CD4-positive, alpha-beta T cell treated with Interleukin-17A for 1 hour (primary cell): ENCODE data around the gene NUDT14.

Experiments
- DNase-seq: peaks from one replicate; pipeline ENCODE4 v3.0.0-alpha.2; 2020

Gene NUDT14

DNA sequence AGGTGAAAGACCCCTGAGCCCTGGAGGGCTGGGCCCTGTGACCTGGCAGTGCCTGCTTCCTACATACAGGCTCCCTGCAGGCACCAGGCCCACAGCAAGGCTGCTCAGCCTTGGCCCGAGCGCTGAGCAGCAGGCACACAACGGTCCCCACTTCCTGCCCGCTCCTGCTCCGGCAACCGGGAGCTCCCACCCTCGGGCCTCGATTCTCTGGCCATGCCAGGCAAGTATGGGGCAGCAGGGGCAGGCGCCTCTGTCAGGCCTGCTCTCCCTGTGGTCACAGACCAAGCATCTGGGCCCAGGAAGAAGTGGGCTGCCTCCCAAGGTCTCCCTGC is 30.6 kb upstream of the NUDT14 start:
- no peak for DNase-seq

DNA sequence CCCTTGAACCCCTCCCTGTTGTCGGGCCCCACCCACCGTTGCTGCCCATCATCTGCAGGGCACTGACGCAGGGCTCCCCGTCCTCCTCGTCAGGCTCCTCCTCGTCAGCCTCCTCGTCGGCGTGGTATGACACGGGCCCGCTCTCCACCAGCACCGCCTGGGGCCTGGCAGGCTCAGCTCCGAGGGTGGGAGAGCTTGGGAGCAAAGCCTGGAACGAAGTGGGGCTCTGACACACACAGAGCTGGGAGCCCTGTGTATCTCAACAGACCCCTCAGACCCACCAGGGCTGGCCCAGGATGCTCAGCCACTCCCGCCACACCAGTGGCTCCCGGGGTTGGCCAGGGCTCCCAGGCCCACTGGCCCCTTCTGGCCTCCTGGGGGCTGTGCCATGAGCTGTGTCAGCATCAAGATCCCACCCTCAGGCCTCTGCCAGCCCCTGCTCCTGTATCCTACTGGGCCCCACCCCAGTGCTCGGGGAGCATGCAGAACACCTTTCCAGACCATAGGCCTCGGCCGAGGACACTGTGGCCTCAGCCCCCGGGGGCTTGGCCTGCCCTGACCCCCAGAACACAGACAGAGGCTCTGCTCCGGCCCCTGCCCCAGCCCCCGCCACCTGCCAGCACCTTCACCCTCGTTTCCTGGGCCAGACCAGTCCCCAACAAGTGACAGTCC is 30.1 kb upstream of the NUDT14 start:
- no peak for DNase-seq

DNA sequence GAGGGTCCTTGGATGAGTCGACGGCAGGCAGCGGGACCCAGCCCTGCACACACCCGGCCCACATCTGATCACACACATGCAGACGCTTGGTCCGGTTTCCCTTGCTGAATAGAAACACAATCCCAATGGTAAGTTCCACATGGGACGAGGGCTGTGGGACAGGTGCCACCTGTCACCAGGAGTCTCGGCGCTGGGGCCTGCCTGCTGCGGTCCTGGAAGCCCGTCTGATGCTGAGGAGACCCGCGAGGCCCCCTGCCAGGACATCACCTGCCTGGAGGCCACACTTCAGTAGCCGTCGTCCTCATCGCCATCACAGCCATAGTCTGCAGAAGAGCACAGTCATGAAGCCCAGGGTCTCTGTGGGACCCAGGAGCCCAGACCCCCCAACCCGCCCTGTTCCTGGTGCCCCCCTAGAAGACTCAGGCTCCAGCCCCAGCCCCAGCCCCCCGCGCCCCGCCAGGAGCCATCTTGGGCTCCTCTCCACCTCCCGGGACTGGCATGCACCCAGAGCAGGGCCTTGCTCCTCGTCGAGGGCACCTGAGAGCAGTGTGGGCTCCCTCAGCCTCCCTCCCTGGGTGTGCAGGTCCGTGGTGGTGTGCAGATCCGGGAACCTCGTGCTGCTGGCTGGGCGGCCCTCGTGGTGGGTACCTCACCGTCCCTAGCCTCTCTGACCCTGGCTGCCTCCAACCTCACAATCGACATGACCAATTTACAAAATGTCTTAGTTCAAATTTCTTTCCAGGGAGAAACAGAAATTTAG is 29.3 kb upstream of the NUDT14 start:
- DNase-seq = no peak

DNA sequence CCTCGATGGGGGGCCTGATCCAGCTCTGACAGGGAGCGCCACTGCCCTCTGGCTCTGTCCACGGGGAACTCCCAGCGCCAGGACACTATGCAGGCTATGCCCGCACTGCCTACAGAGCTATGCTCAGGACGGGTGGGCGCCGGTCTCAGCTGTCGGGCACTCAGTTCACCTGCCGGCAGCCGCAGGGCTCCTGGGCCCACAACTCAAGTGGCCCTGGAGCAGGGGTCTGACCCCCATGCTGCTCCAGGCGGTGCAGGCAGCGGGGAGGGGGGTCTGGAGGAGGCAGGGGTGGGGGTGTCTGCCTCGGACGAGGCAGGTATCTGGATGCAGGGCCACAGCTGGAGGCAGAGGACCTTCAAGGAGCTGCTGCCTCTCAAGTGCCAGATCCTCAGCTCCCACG is 28.5 kb upstream of the NUDT14 start:
- no peak for DNase-seq

DNA sequence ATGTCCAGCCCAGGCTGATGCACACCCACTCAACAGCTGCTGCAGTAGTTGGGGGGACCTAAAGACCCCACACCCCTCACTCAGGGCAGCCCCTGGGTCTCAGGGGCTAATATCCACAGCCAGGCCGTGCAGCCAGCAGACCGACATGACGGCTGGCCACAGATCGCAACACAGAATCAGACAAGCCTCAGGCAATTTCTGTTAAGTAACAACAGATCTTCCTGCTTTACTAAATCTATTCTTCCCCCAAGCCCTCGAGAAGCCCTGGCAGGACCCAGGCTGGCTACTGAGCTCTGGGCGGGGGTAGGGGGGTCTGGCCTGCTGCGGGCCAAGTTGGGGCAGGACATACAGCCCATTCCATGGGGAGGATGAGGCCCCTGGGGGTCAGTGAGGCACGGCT is 28.0 kb upstream of the NUDT14 start:
- DNase-seq = no peak

DNA sequence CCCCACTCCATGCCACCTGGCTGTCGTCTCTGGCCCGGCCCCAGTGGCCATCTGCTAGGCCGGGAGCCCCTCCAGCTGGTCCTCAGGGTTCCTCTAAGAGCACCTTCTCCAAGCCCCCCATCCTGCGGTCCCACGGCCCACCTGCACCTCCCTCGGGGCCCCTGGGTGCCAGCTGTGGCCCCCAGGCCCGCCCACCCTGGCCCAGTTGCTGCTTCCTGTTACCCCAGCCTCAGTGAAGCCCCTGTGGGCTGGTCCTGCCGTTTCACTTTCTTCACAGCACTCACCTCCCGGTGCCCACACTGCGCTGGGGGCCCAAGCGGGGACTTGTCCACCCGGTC is 27.6 kb upstream of the NUDT14 start:
- DNase-seq = no peak

DNA sequence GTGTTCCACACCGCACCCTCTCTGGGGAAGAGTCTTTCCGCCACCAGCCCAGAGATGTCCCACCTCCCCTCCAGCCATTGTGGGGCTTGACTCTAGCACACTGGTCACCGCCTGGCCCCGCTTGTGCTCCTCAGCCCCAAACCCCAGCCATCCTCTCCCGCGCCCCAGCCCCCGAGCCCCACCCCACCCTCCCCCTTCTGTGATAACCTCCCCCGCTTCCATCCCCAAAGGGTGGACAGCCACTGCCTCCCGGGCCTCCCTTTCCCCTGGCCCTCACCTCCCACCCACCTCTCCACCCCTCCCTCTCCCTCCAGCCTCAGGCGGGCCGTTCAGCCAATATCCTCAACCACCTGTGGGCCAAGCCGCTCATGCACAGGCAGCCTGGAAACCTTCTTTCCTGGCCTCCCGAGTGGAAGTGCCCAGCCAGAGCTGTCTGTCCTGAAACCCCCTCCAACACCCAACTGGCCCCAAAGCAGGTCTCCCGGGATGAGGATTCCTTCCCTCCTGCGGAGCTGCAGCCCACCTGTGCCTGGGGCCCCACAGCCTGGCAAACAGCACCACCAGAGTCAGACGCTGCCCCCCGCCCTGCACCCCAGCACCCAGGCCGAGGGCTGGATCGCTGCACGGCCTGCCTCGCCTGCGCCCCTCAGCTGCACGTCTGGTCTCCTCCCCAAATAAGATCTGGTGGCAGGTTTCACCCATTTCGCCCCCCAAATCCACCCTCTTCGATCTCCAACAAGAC is 27.1 kb upstream of the NUDT14 start:
- DNase-seq = no peak

DNA sequence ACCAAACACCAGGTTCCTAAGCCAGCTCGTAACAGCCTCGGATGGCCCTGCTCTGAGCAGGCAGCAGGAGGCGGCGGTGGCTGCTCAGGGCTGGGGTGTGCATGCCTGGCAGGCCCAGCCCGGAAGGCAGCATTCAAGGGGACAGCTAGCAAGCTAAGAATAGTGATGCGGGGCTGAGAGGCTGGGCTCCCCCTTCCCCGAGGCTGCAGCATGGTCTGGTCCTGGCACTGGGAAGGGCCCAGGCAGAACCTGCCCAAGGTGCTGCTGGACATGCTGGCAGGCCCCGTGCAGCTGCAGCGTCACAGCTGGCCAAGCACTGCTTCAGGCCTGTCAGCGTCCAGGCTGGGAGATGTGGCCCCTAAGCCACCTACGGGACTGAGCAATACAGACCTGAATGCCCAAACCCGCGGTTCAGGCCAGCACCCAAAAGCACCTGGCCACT is 26.4 kb upstream of the NUDT14 start:
- no peak for DNase-seq

DNA sequence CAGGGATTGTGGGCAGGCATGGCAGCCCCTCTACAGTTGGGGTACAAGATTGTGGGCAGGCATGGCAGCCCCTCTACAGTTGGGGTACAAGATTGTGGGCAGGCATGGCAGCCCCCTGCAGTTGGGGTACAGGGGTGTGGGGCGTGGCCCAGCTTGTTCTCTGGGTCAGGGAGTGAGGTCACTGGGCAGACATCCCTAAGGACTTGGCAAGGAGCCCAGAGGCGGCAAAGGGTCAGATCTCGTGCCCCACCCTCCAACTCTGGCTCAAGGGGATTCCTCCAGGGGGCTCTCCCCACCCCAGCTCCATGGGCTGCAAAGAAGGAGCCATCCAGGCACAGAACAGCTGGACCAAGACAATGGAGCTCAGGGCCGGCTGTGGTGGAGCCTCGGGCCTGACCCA is 25.8 kb upstream of the NUDT14 start:
- no peak for DNase-seq

DNA sequence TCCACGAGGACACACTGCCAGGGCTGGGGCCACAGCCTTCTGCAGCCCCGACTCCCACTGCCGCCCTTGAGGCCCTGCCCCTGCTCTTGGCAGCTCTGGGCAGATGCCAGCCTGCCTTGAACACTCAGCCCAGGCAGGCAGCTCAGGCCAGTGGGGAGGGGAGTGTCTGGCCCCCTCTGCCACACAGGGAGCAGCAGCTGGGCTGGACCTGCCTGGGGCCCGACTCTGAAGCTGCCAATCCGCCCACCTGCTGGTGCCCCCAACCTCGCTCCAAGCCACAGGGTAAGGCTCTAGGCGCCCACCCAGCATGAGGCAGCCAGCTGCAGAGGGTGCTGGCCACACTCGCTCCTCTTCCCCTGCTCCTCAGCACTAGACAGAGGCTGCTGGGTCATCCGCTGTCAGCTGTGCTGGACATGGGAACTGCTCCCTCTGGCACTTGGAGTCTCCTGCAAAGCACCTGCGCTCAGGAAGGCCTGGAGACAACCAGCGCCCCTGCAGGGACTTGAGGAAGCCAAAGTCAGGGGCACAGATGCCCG is 24.6 kb upstream of the NUDT14 start:
- DNase-seq = no peak

DNA sequence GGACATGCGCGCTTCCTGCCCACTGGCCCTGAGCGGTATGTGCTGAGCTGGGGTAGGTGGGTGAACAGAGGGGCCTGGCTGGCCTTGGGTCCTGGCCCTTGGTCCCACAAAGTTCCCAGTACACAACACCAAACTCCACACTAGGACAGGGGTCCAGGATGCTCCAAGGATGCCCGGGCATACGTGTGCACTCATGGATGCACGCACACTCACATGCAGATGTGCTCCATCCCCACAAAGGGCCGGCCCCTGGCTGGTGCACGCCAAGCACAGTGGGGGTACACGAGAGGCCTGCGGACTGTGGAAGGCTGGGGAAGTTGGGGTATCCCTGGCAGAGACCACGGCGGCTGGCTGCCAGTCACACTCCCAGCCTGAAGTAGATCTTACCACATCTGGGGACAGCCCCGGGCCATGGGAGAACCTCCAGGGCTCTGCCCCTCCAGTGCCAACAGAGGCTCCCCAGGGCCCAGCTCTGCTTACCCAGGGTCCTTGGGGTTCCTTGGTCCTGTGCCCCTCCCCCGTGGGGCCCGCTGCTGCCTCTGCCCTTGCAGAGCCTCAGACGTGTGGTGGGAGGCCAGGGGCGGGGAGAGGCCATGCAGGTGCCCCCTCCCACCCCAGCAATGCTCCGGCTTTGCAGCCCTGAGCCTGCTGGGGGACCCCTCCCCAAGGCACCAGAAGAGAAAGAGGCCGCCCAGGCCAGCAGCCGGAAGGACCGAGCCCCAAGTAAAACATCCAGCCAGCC is 24.0 kb upstream of the NUDT14 start:
- DNase-seq = no peak

DNA sequence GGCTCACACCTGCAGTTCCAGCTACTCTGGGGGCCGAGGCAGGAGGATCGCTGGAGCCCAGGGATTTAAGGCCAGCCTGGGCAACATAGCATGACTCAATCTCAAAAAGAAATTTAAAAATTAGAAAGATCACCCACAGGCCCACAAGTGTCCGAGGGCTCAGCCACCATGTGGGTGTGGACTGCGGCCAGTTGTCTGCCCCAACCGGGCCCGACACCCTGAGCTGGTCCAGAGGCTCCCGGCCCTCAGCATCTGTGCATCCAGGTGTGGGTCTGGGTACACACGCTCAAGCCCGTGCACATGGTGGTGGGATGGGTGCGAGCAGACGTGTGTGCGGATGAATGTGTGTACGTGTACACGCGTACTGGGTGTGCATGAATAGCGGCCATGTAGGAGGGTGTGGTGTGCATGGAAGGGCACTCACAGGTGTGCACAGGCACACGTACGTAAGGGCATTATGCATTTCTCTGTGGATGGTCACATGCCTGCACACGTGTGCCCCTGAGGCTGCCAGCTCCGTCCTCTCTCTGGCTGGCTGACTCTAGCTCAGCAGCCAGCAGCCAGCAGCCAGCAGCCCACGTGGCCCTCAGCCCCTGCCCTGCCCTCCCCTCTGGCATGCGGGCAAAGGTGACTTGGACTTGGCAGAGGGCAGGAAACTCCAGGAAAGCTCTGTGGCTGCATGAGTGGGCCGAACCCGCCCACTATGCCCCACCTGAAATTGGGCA is 23.3 kb upstream of the NUDT14 start:
- no peak for DNase-seq

DNA sequence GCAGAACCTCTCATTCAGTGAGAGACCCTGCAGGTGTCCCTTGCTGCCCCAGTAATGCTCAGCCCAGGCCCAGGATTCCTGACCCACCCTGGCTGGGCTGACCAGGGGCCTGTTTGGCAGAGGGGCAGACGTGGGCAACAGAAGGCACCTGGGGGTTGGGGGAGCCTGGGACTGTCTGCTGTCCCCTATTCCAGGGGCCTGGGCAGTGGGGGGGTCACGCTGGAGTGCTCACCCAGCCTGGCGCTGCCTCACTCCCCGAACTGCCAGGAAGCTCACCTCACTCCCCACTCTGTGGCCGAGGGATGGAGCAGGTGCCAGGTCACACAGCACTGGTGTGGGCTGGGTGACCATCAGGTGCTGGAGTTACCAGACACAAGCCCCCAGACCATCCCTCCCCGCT is 22.6 kb upstream of the NUDT14 start:
- no peak for DNase-seq

DNA sequence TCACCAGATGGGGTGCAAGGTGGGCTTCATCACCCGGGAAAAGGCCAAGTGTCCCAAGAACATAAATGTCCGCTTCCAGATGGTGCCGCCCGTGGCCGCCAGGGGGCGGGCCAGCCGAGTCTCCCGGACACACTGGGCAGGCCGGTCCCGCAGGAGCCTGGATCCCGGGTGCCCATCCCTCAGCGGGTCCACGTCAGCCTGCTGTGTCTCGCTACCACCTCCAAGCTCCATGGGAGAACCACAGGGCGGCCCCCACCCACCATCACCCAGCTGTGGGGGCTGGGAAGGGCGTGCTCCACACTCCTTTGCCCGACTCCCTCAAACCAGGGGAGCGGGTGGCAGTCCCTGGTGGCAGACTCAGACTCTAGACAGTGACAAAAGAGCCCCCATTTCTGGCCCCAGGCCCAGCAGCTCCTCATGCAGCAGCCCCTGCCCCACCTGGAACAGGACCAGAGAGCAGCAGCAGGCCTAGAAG is 22.0 kb upstream of the NUDT14 start:
- DNase-seq = peak; percentile 63

DNA sequence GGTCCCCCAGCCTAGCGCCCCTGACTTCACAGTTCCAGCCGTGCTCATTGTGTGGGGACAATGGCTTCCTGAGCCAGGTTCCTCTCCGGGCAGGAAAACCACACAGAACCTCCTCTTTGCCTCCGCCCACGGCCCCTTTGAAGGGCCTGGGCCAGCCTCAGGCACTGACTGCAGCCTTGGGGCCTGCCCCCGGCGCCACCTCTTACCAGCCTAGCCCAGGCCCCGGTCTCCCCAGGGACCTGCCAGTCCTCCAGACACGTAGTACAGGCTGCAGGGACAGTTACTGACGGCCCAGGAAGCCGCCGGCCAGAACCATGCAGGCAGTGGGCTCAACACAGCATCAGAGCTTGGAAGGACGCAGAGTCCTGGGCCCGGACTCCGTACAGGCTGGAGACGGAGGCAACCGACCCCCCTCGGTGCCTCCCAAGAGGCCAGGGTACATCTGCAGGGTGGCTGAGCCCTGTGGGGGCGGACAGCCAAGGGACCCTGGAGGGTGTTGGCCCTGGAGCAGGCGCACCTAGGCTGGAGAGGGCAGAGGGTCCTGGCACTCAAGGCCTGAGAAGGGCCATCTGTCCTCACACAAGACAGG is 20.9 kb upstream of the NUDT14 start:
- DNase-seq = peak; percentile 32

DNA sequence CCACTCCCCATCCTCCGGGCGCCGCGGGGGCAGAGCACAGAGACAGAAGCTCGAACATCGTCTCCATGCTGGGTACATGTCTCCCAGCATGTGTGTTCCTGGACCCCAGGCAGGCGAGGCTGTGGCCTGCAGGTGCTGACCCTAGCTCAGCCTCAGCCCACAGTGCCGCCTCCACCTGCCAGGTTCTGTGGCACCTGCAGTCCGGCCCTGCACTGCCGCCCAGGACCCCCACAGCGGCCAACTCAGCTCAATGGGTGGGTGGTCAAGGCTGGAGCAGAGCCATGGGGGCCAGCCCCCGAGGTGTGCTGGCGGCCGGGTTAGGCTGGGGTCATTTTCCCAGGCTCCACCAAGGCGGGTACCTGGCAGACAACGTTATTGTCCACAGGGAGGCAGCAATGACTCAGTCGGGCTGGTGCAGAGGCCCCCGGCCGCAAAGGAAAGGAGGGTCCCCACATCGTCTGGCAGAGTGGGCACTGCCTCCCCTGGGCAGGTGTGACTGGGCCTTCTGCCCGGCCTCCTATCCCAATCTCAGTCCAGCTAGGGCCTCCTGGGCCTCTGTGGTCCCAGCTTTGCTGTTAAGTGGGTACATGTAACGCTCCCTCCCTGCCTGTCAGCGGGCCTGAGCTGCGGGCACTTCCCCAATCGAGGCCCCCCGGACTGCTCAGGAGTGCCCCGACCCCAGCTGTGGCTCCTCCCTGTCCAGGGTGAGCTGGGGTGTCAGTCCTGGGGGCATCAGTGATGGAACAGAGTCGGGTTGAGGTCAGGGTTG is 20.2 kb upstream of the NUDT14 start:
- no peak for DNase-seq

DNA sequence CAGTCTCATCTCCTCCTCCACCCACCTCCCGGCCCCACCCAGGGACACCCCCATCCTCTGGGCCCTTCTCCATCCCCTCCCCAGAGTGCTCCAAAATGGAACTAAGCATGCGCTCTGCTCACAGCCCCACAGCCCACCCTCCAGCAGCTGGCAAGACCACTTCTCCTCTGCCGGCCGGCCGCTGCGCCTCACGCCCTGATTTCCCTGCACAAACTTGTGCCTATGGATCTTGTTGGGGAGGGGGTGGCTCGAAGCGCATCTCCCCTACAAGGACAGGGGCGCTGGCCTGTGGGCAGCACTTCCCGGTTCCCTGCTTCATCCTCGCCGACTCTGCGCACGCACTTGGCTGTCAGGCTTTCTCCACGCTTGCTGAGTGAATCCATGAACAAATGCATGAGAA is 19.5 kb upstream of the NUDT14 start:
- no peak for DNase-seq

DNA sequence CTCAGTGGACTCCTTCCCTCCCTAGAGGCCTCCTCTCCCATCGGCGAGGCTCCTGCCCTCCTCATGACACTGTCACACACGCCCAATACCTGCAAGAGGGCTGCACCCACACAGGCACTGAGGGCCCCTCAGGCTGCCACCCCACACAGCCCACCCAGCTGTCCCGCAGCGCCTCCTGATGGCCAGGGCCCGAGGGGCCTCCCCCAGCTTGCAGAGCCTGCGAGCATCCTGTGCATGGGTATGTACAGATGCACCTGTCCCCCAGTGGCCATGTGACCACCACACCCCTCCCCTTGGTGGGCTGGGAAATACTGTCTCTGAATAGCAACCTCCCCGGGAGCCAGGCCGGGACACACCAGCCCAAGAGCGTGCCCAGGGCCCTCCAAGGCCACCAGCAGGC is 19.0 kb upstream of the NUDT14 start:
- DNase-seq = no peak

DNA sequence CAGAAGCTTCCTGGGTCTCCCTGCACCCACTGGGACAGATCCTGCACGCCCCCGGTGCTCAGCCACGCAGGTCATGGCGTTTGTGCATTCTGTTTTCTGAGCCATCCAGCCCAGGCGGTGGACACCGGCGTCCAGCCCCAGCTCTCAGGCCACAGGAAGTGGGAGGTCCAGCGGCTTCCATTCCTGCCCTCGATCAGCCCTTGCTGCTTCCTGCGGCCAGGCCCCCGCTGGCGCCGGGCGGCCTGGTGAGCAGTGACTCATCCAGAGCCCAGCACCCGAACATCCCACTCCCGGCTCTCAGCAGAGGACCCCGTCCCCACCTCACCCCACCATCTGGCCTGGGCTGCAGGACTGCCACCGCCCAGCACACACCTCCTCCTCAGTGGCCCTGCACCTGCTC is 18.0 kb upstream of the NUDT14 start:
- DNase-seq = no peak

DNA sequence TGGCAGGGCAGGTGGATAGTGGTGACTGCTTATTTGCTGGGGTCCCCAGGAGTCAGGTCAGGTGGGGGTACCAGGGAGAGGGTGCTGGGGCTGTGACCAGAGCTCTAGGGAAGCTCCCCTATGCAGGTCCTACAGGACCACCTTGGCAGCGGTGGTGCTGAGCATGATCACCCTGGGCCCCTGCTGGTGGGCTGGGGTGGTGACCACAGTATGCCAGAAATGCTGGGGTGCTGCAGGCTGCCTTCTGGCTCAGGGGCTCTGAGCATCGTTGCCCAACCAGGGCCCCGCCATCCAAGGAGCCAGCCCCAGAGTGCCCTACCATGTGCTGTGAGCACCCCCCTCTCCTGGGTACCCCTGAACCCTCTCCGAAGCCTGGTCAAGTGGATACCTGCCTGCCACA is 17.5 kb upstream of the NUDT14 start:
- DNase-seq = no peak

DNA sequence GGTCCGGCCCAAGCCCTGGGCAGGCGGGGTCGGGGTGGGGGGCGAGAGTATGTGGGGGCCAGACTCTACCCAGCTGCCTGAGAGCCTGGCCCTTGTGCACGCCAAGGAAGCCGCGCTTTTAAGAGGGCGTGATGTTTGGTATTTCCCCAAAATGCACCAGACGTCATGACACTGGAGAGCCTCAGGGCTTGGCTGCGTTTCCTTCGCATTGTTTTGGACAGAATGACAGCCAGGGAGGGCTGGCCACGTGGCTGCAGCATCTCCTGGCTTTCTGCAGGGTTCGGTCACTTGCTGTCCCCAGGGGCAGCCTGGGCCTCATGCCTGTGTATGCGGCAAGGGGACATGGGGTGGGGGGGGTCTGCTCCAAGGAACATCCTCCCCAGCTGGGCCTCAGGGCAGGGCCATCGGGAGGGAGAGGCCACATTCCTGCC is 16.1 kb upstream of the NUDT14 start:
- no peak for DNase-seq
